Measurements from ENCODE around the gene PTPN22.

DNA sequence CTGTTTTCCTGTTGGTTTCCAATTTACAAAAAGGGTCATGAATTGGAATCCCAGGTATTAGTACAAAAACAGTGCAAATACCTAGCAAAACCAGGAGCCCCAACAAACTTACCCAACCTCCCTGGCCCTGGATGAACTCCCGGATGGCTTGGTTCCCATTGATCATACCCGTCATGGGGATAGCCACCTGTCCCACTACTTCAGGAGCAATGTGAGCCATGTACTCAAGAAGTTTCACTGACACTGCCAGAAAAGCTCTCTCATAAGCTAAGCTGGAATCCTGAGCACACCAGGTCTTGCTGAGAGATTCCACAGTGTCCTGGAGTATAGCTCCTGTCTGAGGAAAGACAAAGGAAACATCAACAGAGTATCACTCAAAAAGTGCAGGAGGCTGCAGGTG, 10.1 kb upstream of the PTPN22 start:
- no peak for TF ChIP-seq CTCF (IDR thresholded peaks at IDR 0.05)
- no peak for TF ChIP-seq POLR2A (IDR thresholded peaks at IDR 0.05)

All from heart left ventricle (tissue), 13 donors.